Duodenal mucosa (tissue), 2 donors: ENCODE measurements around the gene SCARF2.
A peak's percentile ranks its signal among the peaks of the same experiment; 100 is the strongest.

Experiments
- H3K27ac ChIP-seq: one replicate; pipeline ENCODE4 v1.7.0; 2013; ENCODE audit warnings: low read depth, low read length
- H3K27me3 ChIP-seq, 2 donors: one replicate each; pipeline ENCODE4 v1.7.0; 2013; ENCODE audit warnings: low read length in 2 of 2, control low read depth in 1 of 2; ENCODE audit not compliant: insufficient read depth in 2 of 2, control insufficient read depth in 1 of 2
- H3K36me3 ChIP-seq, 2 donors: one replicate each; pipeline ENCODE4 v1.7.0; 2013; ENCODE audit warnings: low read length in 2 of 2, control low read depth in 1 of 2; ENCODE audit not compliant: insufficient read depth in 2 of 2, control insufficient read depth in 1 of 2
- H3K4me1 ChIP-seq, 2 donors: one replicate each; pipeline ENCODE4 v1.7.0; 2013; ENCODE audit warnings: low read length in 2 of 2, control low read depth in 1 of 2; ENCODE audit not compliant: insufficient read depth in 2 of 2, control insufficient read depth in 1 of 2
- H3K4me3 ChIP-seq, 2 donors: one replicate each; pipeline ENCODE4 v1.7.0; 2013; ENCODE audit warnings: low read length in 2 of 2, low read depth in 1 of 2
- H3K9ac ChIP-seq, 2 donors: one replicate each; pipeline ENCODE4 v1.7.0; 2013; ENCODE audit warnings: low read length in 2 of 2, low read depth in 1 of 2
- H3K9me3 ChIP-seq, 2 donors: one replicate each; pipeline ENCODE4 v1.7.0; 2013; ENCODE audit warnings: low read length in 2 of 2, control low read depth in 1 of 2; ENCODE audit not compliant: control insufficient read depth in 1 of 2

The SCARF2 gene

DNA sequence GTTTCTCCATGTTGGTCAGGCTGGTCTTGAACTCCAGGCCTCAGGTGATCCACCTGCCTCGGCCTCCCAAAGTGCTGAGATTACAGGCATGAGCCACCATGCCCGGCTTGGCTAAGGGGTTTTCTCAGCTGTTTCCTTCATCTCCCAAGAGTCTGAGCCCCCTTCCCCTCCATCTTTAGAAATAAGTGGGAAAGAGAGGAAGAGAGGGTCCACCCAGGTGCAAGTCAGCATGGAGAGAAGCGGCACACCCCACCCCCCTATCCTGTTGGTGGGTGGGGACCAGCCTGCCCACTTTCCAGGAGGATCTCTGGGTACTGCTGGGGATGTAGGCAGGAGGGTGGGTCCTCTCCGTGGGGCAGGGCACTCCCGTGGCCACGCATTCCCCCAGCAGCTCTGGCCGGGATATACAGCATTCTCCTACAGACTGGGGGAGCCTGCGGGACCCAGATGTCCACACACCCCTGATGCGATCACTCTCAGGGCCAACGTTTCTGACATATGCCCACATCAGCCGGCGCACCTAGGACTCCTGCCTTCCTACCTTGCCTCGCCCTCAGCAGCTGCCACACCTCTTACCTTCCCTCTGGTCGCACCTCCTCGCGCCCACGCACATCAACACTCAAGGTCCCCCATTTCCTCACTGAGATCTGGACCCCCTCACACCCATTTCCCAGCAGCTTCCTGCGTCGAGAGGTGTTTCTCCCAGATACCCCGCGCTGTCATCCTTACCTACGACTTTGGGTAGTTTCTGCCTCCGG lies 8.9 kb downstream of the SCARF2 start:
- no peak overlapping the region for H3K9ac ChIP-seq
- no peak overlapping the region for H3K27ac ChIP-seq
- H3K4me1 ChIP-seq, result peaks cover 19 to 25% of the 10 kb centered on the region in 2 donors
- no peaks in the 10 kb centered on the region for H3K9me3 ChIP-seq
- no peaks in the 10 kb centered on the region for H3K36me3 ChIP-seq
- peak overlapping the region; percentile 56 to 59 for H3K4me3 ChIP-seq
- peaks cover 60 to 70% of the 10 kb centered on the region in 2 donors for H3K27me3 ChIP-seq

DNA sequence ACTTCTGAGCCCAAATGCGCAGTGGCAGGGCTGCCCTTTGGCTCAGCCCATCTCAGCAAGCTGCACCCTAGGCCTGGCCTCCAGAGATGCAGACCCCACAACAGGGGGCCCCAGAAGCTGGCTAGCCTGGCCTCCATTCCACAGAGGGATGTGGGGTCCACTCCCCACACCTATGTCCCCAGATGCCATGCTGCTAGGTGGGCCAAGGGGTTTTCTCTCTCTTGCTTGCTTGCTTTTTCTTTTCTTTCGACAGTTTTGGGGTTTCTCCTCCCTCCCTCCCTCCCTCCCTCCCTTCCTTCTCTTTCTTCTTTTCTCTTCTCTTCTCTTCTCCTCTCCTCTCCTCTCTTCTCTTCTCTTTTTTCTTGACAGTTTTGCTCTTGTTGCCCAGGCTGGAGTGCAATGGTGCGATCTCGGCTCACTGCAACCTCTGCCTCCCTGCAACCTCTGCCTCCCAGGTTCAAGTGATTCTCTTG lies 9.6 kb downstream of the SCARF2 start:
- Histone ChIP-seq H3K4me1 (peaks cover 19 to 25% of the 10 kb centered on the region in 2 donors), H3K9ac (no peak overlapping the region), H3K9me3 (no peaks in the 10 kb centered on the region), H3K27ac (no peak overlapping the region), H3K4me3 (no peak overlapping the region), H3K27me3 (peaks cover 54 to 70% of the 10 kb centered on the region in 2 donors), H3K36me3 (no peaks in the 10 kb centered on the region)

GRCh38 chr22:20427104-20427944 lies 10.3 kb downstream of the SCARF2 start:
- H3K4me3 ChIP-seq, result no peak overlapping the region
- no peak overlapping the region for H3K27ac ChIP-seq
- H3K4me1 ChIP-seq, result peaks cover 19 to 25% of the 10 kb centered on the region in 2 donors
- no peaks in the 10 kb centered on the region for H3K9me3 ChIP-seq
- H3K27me3 ChIP-seq, result peaks cover 47 to 65% of the 10 kb centered on the region in 2 donors
- no peaks in the 10 kb centered on the region for H3K36me3 ChIP-seq
- no peak overlapping the region for H3K9ac ChIP-seq

DNA sequence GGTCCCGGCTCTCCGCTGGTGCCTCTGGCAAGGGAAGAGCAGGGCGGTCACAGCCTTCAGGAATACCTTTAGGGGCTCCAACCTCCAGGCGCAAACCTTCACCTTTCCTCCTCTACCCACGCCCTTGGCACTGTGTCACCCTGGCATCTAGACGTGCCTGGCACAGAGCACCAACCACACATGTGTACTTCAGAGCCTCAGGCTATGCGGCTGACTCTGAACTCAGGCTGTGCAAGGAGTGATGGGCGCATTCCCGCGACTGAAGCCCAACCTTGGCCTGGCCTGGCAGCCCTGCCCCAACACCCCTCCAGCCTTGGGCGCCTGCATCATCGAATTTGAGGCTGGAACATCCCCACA lies 11.4 kb downstream of the SCARF2 start:
- Histone ChIP-seq H3K27ac (no peak overlapping the region), H3K9me3 (no peaks in the 10 kb centered on the region), H3K4me1 (peaks cover 16 to 24% of the 10 kb centered on the region in 2 donors), H3K4me3 (no peak overlapping the region), H3K36me3 (no peaks in the 10 kb centered on the region), H3K27me3 (peaks cover 40 to 55% of the 10 kb centered on the region in 2 donors), H3K9ac (no peak overlapping the region)

GRCh38 chr22:20425566-20426258 lies 11.9 kb downstream of the SCARF2 start:
- Histone ChIP-seq H3K4me3 (no peak overlapping the region), H3K27me3 (peaks cover 38 to 49% of the 10 kb centered on the region in 2 donors), H3K4me1 (peaks cover 14 to 19% of the 10 kb centered on the region in 2 donors)

DNA sequence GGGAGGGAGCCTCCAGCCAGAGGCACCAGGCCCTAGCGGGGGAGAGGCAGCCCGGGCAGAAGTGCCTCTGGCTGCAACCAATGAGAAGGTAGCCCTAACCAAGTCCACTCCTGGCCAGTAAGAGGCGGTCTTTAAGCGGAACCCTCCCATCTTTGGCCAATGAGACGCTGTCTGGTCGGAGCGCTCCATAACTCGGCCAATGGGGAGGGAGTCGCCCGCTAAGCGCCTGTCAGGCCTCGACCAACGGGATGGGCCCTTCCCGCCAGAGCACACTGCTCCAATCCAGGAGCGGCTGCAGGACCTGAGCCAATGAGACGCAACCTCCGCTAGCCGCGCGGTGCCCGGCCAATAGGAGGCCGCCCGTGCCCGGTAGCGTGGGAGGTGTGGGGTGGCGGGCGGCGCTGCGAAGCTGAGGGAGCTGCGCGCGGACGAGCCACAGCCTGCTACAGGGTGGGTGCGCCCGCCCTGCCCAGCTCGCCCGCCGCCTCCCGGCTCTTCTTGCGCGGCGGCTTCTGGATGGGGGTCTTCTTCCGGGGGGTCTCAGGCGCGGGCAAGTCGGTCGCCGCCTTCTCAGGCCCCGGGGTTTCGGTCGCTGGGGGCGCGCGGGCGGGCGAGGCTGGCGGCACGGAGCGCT lies 12.6 kb downstream of the SCARF2 start:
- Histone ChIP-seq H3K27ac (no peak overlapping the region), H3K9ac (no peak overlapping the region), H3K36me3 (no peaks in the 10 kb centered on the region), H3K9me3 (no peaks in the 10 kb centered on the region), H3K4me1 (peaks cover 7 to 12% of the 10 kb centered on the region in 2 donors), H3K4me3 (no peak overlapping the region), H3K27me3 (peaks cover 31 to 43% of the 10 kb centered on the region in 2 donors)

More at GRCh38 chr22:20425566-20426258, 11.9 kb downstream of the SCARF2 start:
- H3K9me3 ChIP-seq, result no peaks in the 10 kb centered on the region
- no peak overlapping the region for H3K27ac ChIP-seq
- H3K36me3 ChIP-seq, result no peaks in the 10 kb centered on the region
- H3K9ac ChIP-seq, result no peak overlapping the region

- Histone ChIP-seq H3K4me3 (no peak overlapping the region), H3K27me3 (peaks cover 28 to 38% of the 10 kb centered on the region in 2 donors), H3K36me3 (no peaks in the 10 kb centered on the region), H3K4me1 (peaks cover 5 to 7% of the 10 kb centered on the region in 2 donors), H3K27ac (no peak overlapping the region), H3K9ac (no peak overlapping the region), H3K9me3 (no peaks in the 10 kb centered on the region)
Measured at GRCh38 chr22:20424568-20424931, 13.1 kb downstream of the SCARF2 start.

- Histone ChIP-seq H3K27me3 (peaks cover 27 to 35% of the 10 kb centered on the region in 2 donors), H3K9ac (no peak overlapping the region), H3K27ac (no peak overlapping the region), H3K36me3 (no peaks in the 10 kb centered on the region), H3K4me1 (peaks cover 4 to 5% of the 10 kb centered on the region in 2 donors), H3K4me3 (no peak overlapping the region), H3K9me3 (no peaks in the 10 kb centered on the region)
Measured at GRCh38 chr22:20423906-20424551, 13.6 kb downstream of the SCARF2 start.
